Measurements from ENCODE around the gene MAN2B2. TPM values are rescaled to one million over a fixed set of nuclear protein-coding genes. Genes with fewer than 3 reads are reported as not detected.

Gene MAN2B2
- total RNA-seq, 2 donors from 2014 or later = 30.7 to 31.1 TPM

DNA sequence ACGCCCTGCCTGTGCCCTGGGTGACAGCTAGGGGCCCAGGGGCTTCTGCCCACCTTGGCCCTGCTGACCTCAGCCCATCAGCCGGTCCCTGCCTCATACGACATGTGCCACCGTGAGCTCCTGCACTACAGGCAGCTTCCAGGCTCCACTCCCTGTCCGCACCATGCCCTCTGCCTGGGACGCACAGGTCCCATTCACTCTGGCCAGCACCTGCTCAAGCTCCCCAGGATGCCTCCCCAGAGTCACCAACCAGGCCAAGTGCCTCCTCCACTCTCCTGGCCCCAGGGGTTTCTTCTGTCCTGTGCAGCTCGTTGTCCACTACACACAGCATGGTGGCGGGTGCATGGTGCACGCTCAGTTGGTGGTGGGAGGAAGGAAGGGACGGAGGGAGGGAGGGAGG lies 45.3 kb downstream of the MAN2B2 start:
- Histone ChIP-seq H3K36me3 (peaks cover 7% of the 10 kb centered on the region), H3K9me3 (no peaks in the 10 kb centered on the region), H3K27me3 (no peaks in the 10 kb centered on the region), H3K27ac (no peak overlapping the region), H3K4me3 (no peak overlapping the region), H3K4me1 (no peaks in the 10 kb centered on the region), H3K9ac (ENCODE audit: low read depth in 2 of 2, low read length in 2 of 2) (no peak overlapping the region)
- intact Hi-C loops (cut with DNase I) = no loop called here
- TF ChIP-seq, protein P1, sequence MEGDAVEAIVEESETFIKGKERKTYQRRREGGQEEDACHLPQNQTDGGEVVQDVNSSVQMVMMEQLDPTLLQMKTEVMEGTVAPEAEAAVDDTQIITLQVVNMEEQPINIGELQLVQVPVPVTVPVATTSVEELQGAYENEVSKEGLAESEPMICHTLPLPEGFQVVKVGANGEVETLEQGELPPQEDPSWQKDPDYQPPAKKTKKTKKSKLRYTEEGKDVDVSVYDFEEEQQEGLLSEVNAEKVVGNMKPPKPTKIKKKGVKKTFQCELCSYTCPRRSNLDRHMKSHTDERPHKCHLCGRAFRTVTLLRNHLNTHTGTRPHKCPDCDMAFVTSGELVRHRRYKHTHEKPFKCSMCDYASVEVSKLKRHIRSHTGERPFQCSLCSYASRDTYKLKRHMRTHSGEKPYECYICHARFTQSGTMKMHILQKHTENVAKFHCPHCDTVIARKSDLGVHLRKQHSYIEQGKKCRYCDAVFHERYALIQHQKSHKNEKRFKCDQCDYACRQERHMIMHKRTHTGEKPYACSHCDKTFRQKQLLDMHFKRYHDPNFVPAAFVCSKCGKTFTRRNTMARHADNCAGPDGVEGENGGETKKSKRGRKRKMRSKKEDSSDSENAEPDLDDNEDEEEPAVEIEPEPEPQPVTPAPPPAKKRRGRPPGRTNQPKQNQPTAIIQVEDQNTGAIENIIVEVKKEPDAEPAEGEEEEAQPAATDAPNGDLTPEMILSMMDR (IDR thresholded peaks at IDR 0.05) = no peak
- no peak for DNase-seq

DNA sequence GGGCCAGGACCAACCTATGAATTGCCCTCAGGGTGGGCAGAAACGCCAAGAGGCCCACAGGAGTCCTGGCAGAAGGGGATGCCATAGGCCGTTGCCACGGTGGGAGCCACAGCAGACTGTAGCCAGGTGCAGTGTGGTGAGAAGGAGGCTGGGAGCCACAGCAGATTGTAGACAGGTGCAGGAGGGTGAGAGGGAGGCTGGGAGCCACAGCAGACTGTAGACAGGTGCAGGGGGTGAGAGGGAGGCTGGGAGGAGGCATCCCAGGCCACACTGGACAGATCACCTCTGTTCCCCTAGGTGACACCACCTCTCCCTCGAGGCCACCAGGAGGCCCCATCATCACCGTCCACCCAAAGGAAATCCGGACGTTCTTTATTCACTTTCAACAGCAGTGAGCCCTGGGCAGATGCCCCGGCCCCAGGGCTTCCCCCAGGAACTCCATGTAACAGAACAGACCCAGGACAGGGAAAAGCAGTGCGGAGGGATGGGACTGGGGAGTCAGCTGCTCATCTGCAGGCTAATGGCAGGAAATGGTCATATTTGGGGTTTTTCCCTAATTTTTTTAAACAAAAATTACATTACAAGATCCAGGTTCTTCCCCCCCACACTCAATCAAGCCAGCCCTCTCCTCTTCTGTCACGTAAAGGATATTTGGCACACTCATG lies 46.0 kb downstream of the MAN2B2 start:
- no peak for DNase-seq
- Histone ChIP-seq H3K4me3 (no peak overlapping the region), H3K27ac (no peak overlapping the region), H3K4me1 (no peaks in the 10 kb centered on the region), H3K36me3 (peaks cover 5% of the 10 kb centered on the region), H3K9me3 (no peaks in the 10 kb centered on the region), H3K27me3 (no peaks in the 10 kb centered on the region), H3K9ac (ENCODE audit: low read depth in 2 of 2, low read length in 2 of 2) (no peak overlapping the region)
- TF ChIP-seq, protein P1 (IDR thresholded peaks at IDR 0.05) = no peak
- intact Hi-C loops (cut with DNase I) = no loop called here

DNA sequence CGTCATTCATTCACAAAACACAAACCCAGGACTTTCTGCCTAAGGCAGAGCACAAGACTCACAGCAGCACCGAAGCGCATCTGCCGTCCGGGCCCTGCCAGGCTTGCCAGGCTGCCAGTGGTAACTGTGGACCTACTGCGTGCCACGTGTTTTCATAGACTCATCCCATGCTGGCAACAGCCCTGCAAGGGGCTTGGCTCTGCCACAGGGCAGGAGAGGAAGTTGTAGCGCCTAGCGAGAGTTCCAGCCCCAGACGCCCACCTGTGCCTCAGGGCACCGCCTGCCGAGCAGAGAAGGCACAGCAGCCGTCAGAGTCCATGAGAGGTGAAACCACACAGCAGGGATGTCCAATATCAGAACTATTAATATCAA lies 46.6 kb downstream of the MAN2B2 start:
- TF ChIP-seq, protein P1 (IDR thresholded peaks at IDR 0.05) = no peak

DNA sequence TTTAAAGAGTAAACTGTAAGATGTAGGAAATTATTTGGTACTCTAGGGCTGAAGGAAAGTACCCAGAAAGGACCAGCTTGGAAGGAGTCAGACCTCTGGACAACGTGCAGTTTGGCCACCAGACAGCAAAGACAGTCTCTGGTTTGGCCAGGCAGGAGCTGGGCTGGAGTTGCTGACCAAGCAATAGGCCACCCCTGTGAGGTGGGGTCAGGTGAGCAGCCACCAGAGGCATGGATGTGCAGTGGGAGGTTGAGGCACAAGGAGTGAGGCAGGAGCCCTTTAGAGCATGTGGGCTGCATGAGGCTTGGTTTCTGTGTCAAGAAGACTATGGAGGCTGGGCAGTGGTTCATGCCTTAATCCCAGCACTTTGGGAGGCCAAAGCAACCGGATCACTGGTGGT lies 47.8 kb downstream of the MAN2B2 start:
- TF ChIP-seq, protein P1 (IDR thresholded peaks at IDR 0.05) = no peak
- intact Hi-C loops (cut with DNase I) = no loop called here

More for the DNA sequence above, 46.6 kb downstream of the MAN2B2 start:
- Histone ChIP-seq H3K27me3 (no peaks in the 10 kb centered on the region), H3K4me1 (no peaks in the 10 kb centered on the region), H3K4me3 (no peak overlapping the region), H3K9me3 (no peaks in the 10 kb centered on the region), H3K27ac (no peak overlapping the region), H3K36me3 (peaks cover 4% of the 10 kb centered on the region), H3K9ac (ENCODE audit: low read depth in 2 of 2, low read length in 2 of 2) (no peak overlapping the region)
- no peak for DNase-seq
- intact Hi-C loops (cut with DNase I) = no loop called here

DNA sequence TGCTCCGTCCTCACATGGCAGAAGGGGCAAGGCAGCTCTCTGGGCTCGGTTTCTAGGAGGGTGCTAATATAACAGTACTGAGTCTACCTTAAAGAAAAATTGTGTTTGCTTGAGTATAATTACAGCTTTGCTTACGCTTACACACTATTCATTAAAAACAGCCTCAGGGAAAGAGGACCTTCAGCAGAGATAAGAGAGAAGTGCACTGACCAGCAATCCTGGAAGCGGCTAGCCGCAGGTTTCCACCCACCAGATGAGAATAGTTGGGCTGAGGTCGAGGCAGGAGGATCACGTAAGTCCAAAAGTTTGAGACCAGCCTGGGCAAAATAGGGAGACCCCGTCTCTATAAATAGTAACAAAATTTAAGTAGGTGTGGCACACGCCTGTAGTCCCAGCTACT lies 50.3 kb downstream of the MAN2B2 start:
- Histone ChIP-seq H3K9ac (ENCODE audit: low read depth in 2 of 2, low read length in 2 of 2) (no peak overlapping the region), H3K9me3 (no peaks in the 10 kb centered on the region), H3K4me1 (no peaks in the 10 kb centered on the region), H3K27ac (no peak overlapping the region), H3K27me3 (no peaks in the 10 kb centered on the region), H3K36me3 (no peaks in the 10 kb centered on the region), H3K4me3 (no peak overlapping the region)
- TF ChIP-seq, protein P1 (IDR thresholded peaks at IDR 0.05) = no peak
- no peak for DNase-seq
- intact Hi-C loops (cut with DNase I) = no loop called here

More for the DNA sequence above, 47.8 kb downstream of the MAN2B2 start:
- no peaks in the 10 kb centered on the region for H3K27me3 ChIP-seq
- H3K4me1 ChIP-seq = no peaks in the 10 kb centered on the region
- no peak overlapping the region for H3K27ac ChIP-seq
- no peak overlapping the region for H3K9ac ChIP-seq (ENCODE audit: low read depth in 2 of 2, low read length in 2 of 2)
- DNase-seq = no peak
- H3K9me3 ChIP-seq = no peaks in the 10 kb centered on the region
- H3K4me3 ChIP-seq = no peak overlapping the region
- H3K36me3 ChIP-seq = no peaks in the 10 kb centered on the region
